IMR-90 (cell line): Measurements from ENCODE around the gene PARD3. TPM values are rescaled to one million over a fixed set of nuclear protein-coding genes. Genes with fewer than 3 reads are reported as not detected.

ENCODE experiments used
- ATAC-seq: fragments of 200-7000 bp; cut with Tn5 transposase; 2 replicates; pipeline ENCODE4 v1.9.1; 2020; ENCODE audit warnings: low read depth, mild to moderate bottlenecking, moderate library complexity
- BruUV-seq: library from RNA; stranded (reverse); fragments of 400-500 nt; replicated peaks from 2 replicates; lab custom pipeline; 2021; lab: Mats Ljungman, UMichigan
- CTCF ChIA-PET: fragments of 300-600 bp; formaldehyde crosslinking; extraction: SDS; loops from one replicate; lab custom pipeline; 2021; ENCODE audit warnings: antibody characterized with exemption; lab: Yijun Ruan, JAX
- POLR2A ChIA-PET: fragments of 300-600 bp; sonication (Branson Sonifier 250); formaldehyde crosslinking; loops from one replicate; lab custom pipeline; 2022; ENCODE audit warnings: antibody characterized with exemption; ENCODE audit not compliant: unreplicated experiment; lab: Charles Lee
- DNase-seq: peaks from one replicate; pipeline ENCODE4 v3.0.0; 2013
- H2AFZ ChIP-seq: replicated peaks from 2 replicates; pipeline ENCODE3; 2013; ENCODE audit warnings: low read length, mild to moderate bottlenecking; ENCODE audit not compliant: poor library complexity
- H2AK5ac ChIP-seq: 2 replicates; pipeline ENCODE4 v1.6.1; 2013; ENCODE audit warnings: low read depth, low read length, inconsistent platforms
- H2AK9ac ChIP-seq: replicated peaks from 2 replicates; pipeline ENCODE3; 2013; ENCODE audit warnings: mild to moderate bottlenecking, low read depth, low read length, moderate library complexity; ENCODE audit not compliant: poor library complexity
- H2BK120ac ChIP-seq: 2 replicates; pipeline ENCODE4 v1.6.1; 2013; ENCODE audit warnings: low read depth, low read length, inconsistent platforms
- H2BK15ac ChIP-seq: 3 replicates; pipeline ENCODE4 v1.6.1; 2013; ENCODE audit warnings: low read depth, low read length, inconsistent platforms
- H2BK20ac ChIP-seq: 2 replicates; pipeline ENCODE4 v1.6.1; 2013; ENCODE audit warnings: low read depth, mild to moderate bottlenecking, inconsistent platforms, low read length, moderate library complexity
- H2BK5ac ChIP-seq: 2 replicates; pipeline ENCODE4 v1.6.1; 2013; ENCODE audit warnings: mild to moderate bottlenecking, low read depth, low read length, inconsistent platforms; ENCODE audit not compliant: poor library complexity, severe bottlenecking
- H3K14ac ChIP-seq: replicated peaks from 2 replicates; pipeline ENCODE4 v1.6.1; 2013; ENCODE audit warnings: low read depth, low read length, inconsistent platforms
- H3K18ac ChIP-seq: 2 replicates; pipeline ENCODE4 v1.6.1; 2013; ENCODE audit warnings: low read depth, low read length, control low read depth
- H3K23ac ChIP-seq: 2 replicates; pipeline ENCODE4 v1.6.1; 2013; ENCODE audit warnings: low read depth, low read length, inconsistent platforms
- H3K27ac ChIP-seq: 2 replicates; pipeline ENCODE4 v1.5.1; 2013; ENCODE audit warnings: mild to moderate bottlenecking, control low read depth, low read length; ENCODE audit not compliant: insufficient read depth
- H3K27me3 ChIP-seq: 2 replicates; pipeline ENCODE4 v1.6.1; 2013; ENCODE audit warnings: low read length; ENCODE audit not compliant: control insufficient read depth, insufficient read depth
- H3K36me3 ChIP-seq: 2 replicates; pipeline ENCODE4 v1.6.1; 2013; ENCODE audit warnings: low read length, mixed read lengths; ENCODE audit not compliant: control insufficient read depth, insufficient read depth
- H3K4ac ChIP-seq: 2 replicates; pipeline ENCODE4 v1.6.1; 2013; ENCODE audit warnings: low read depth, low read length, inconsistent platforms
- H3K4me1 ChIP-seq: 2 replicates; pipeline ENCODE4 v1.6.1; 2013; ENCODE audit warnings: low read length, mixed read lengths; ENCODE audit not compliant: control insufficient read depth, insufficient read depth
- H3K4me2 ChIP-seq: 2 replicates; pipeline ENCODE4 v1.6.1; 2013; ENCODE audit warnings: low read depth, mild to moderate bottlenecking, control low read depth, low read length, moderate library complexity
- H3K4me3 ChIP-seq: 2 replicates; pipeline ENCODE4 v1.5.1; 2013; ENCODE audit warnings: low read depth, mild to moderate bottlenecking, control low read depth, low read length, moderate library complexity; ENCODE audit not compliant: insufficient read depth
- H3K56ac ChIP-seq: 2 replicates; pipeline ENCODE4 v1.6.1; 2013; ENCODE audit warnings: low read length, inconsistent platforms; ENCODE audit not compliant: insufficient read depth; ENCODE audit errors: extremely low read depth
- H3K79me1 ChIP-seq, 2 experiments: 2 replicates each; pipeline ENCODE4 v1.6.1; 2013; ENCODE audit warnings: low read length in 2 of 2, inconsistent platforms in 1 of 2, low read depth in 1 of 2
- H3K9ac ChIP-seq: 2 replicates; pipeline ENCODE4 v1.6.1; 2013; ENCODE audit warnings: low read depth, low read length, control low read depth
- H3K9me1 ChIP-seq: 2 replicates; pipeline ENCODE4 v1.6.1; 2013; ENCODE audit warnings: low read length, inconsistent platforms; ENCODE audit not compliant: insufficient read depth
- H3K9me3 ChIP-seq: 2 replicates; pipeline ENCODE4 v1.6.1; 2013; ENCODE audit warnings: low read length; ENCODE audit not compliant: control insufficient read depth, insufficient read depth
- H4K20me1 ChIP-seq: 2 replicates; pipeline ENCODE4 v1.6.1; 2013; ENCODE audit warnings: low read length, inconsistent platforms; ENCODE audit not compliant: insufficient read depth
- H4K5ac ChIP-seq: 2 replicates; pipeline ENCODE4 v1.6.1; 2013; ENCODE audit warnings: mild to moderate bottlenecking, low read depth, low read length, control low read depth
- H4K8ac ChIP-seq, 2 experiments: 2 replicates each; pipeline ENCODE4 v1.6.1; 2013; ENCODE audit warnings: low read depth in 2 of 2, low read length in 2 of 2, control low read depth in 1 of 2, inconsistent platforms in 1 of 2
- H4K91ac ChIP-seq: 2 replicates; pipeline ENCODE4 v1.6.1; 2013; ENCODE audit warnings: low read depth, low read length, inconsistent platforms; ENCODE audit not compliant: insufficient read depth
- CTCF ChIP-seq: conservative IDR thresholded peaks from 2 replicates; pipeline ENCODE4 v1.5.1; 2012; ENCODE audit warnings: mild to moderate bottlenecking, low read depth, low read length, improper control_type of control experiment
- ELK1 ChIP-seq: fragments of 150-350 bp; IDR thresholded peaks from 2 replicates; pipeline ENCODE4 v1.6.1; 2016; ENCODE audit warnings: low read depth, mild to moderate bottlenecking, low read length, moderate library complexity, borderline replicate concordance
- NFE2L2 ChIP-seq: fragments of 150-350 bp; IDR thresholded peaks from 2 replicates; pipeline ENCODE4 v1.6.1; 2016; ENCODE audit warnings: low read depth, mild to moderate bottlenecking, low read length
- RFX5 ChIP-seq: IDR thresholded peaks from 2 replicates; pipeline ENCODE4 v1.8.0; 2012; ENCODE audit warnings: low read depth, mild to moderate bottlenecking, low read length, moderate library complexity
- WGBS, 2 experiments: methylation state at CpG; one replicate each; pipeline versions ENCODE4 v1.1.5 to v1.1.7; 2013; ENCODE audit warnings: missing lambda C conversion rate in 2 of 2; ENCODE audit not compliant: insufficient read length in 1 of 2; ENCODE audit errors: extremely low coverage in 2 of 2; 5-methylcytosine and 5-hydroxymethylcytosine counted together
- dilution Hi-C: fragments of 300-500 bp; cut with HindIII; formaldehyde crosslinking; loops from one replicate; pipeline ENCODE4 v1.14.3; 2018; ENCODE audit warnings: low sequenced_read_pairs; ENCODE audit not compliant: unreplicated experiment
- in situ Hi-C: fragments of 300-500 bp; cut with MboI; formaldehyde crosslinking; loops from 3 replicates; pipeline ENCODE4 v1.14.3; 2019; ENCODE audit warnings: low sequenced_read_pairs, inconsistent platforms, mixed read lengths
- intact Hi-C: fragments of 100-400 bp; cut with micrococcal nuclease; formaldehyde crosslinking; loops from 2 replicates; pipeline ENCODE4 v1.10.0; 2022
- polyA plus RNA-seq, 3 experiments: library from polyadenylated mRNA; depleted of rRNA; stranded (reverse); fragments of >200 nt; gene quantifications; 2 replicates each; pipeline ENCODE4 v1.2.3, GENCODE V29; 2012; ENCODE audit warnings: low replicate concordance in 1 of 3
- total RNA-seq: library from RNA; depleted of rRNA; stranded (reverse); fragments of >200 nt; gene quantifications from 2 replicates; pipeline ENCODE4 v1.2.3, GENCODE V29; 2012

The PARD3 gene
- total and polyA plus RNA-seq, 2 of the 4 experiments (the other 2 are of a cell fraction): 14.6 to 37.5 TPM

DNA sequence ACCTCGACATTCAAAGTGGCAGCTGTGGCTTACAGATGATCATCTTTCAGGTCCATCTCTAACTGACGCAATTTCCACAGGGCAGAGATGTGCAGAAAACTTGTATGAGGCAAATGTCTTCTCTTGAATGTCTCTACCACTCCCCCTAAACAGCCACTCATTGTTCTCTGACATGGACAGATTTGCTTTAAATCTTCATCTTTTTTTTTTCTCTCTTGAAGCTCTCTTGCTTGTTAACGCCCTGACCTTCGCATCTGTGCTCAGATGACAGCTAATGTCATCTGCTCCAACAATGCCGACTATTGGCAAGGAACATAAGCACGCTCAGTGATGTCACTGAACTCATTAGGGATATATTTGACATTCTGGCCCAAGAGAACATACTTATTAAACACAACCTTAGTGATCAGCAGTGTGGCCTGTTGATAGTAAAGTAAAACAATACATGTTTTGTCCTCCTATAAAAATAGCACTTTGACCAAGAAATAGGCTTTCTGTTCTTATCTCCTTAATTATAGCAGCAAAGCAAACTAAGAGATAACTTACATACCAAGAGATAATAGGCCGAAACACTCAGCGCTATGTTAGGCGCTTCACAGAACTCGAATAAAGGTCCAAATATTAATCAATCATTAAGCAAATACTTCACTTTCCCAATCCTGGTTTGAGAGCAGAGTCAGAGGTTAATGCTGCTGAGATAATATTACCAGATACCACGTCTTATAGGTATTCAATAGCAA is 583.5 kb downstream of the PARD3 start (continued):
- TF ChIP-seq NFE2L2: no peak

DNA sequence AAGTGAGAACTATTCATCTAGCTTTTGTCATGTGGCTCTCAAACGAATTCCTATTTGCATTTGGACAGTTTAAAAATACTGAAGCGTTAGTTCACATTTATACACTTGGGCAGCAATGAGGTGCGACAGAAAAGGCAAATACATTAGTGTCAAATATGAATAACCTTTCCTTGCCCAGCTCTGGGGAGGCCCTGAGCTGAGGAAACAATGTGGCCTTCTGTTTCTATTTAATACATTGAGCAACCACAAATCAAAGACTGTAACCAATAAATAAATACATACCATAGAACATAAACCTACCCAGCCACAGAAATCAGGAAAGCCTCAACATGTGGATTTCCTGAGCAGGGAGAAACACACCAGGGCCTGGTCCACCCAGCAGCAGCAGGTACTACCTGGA is 585.2 kb downstream of the PARD3 start:
- BruUV-seq: no TSS peak
- no peak for DNase-seq
- H2BK120ac ChIP-seq: no peak overlapping the region
- dilution Hi-C loops: no loop called here
- no peak overlapping the region for H2BK20ac ChIP-seq
- H3K4me2 ChIP-seq: no peak overlapping the region; the same call in 1 of the 2 replicates
- H3K9me3 ChIP-seq: peaks cover 2% of the 10 kb centered on the region; the same call in 1 of the 2 replicates
- H2AK5ac ChIP-seq: no peak overlapping the region
- ATAC-seq: peak; percentile 49
- no peaks in the 10 kb centered on the region for H3K79me1 ChIP-seq
- no peak overlapping the region for H4K8ac ChIP-seq
- H2BK15ac ChIP-seq: no peak overlapping the region
- no peak overlapping the region for H3K18ac ChIP-seq
- H3K4me3 ChIP-seq: no peak overlapping the region
- no peaks in the 10 kb centered on the region for H3K27me3 ChIP-seq
- no peak overlapping the region for H3K9ac ChIP-seq
- H2BK5ac ChIP-seq: no peak overlapping the region
- H3K4ac ChIP-seq: no peak overlapping the region
- no peak overlapping the region for H4K91ac ChIP-seq
- no peak overlapping the region for H3K23ac ChIP-seq
- peaks cover 2% of the 10 kb centered on the region; the same call in 1 of the 2 replicates for H3K4me1 ChIP-seq
- no peaks in the 10 kb centered on the region for H3K9me1 ChIP-seq
- no peak overlapping the region for H3K56ac ChIP-seq
- H2AK9ac ChIP-seq: no peak overlapping the region
- H3K36me3 ChIP-seq: no peaks in the 10 kb centered on the region
- ChIA-PET POLR2A (no interaction called here), CTCF (no interaction called here)
- intact Hi-C loops: no loop called here
- no peaks in the 10 kb centered on the region for H4K20me1 ChIP-seq
- no peak overlapping the region for H3K27ac ChIP-seq
- H2AFZ ChIP-seq: no peak overlapping the region
- no CpG with 5 or more reads among the region's 3 CpGs for WGBS, 2 experiments
- in situ Hi-C loops: no loop called here
- H3K14ac ChIP-seq: no peak overlapping the region
- TF ChIP-seq RFX5 (no peak), ELK1 (no peak), CTCF (no peak)
- H4K5ac ChIP-seq: no peak overlapping the region
